Hindlimb muscle (tissue), 1 donor: ENCODE measurements around the gene CGB3. TPM values are rescaled to one million over a fixed set of nuclear protein-coding genes. Genes with fewer than 3 reads are reported as not detected.

Source experiments
- DNase-seq: peaks from one replicate; pipeline ENCODE4 v3.0.0-alpha.2; 2013
- polyA plus RNA-seq: library from polyadenylated mRNA; unstranded; fragments of 120-200 nt; gene quantifications from one replicate; pipeline ENCODE4 v1.2.1, GENCODE V29; 2013; ENCODE audit not compliant: insufficient read length

Gene CGB3
- polyA plus RNA-seq, 1 donor: not detected

- DNase-seq: no peak
These were observed 37.9 kb downstream of the CGB3 start for GRCh38 chr19:48986211-48986610.

- no peak for DNase-seq
These were observed 38.4 kb downstream of the CGB3 start for GRCh38 chr19:48985711-48986110.

GRCh38 chr19:48982280-48982679 is 41.9 kb downstream of the CGB3 start:
- DNase-seq: no peak

- no peak for DNase-seq
These were observed 47.1 kb downstream of the CGB3 start for GRCh38 chr19:48977061-48977460.

GRCh38 chr19:48975947-48976847 is 47.9 kb downstream of the CGB3 start:
- no peak for DNase-seq

Other genes starting within 250 kb of the CGB3 start
- 28.5 TPM for gene BCAT2, start 213.3 kb downstream of the CGB3 start, polyA plus RNA-seq
- 3.8 TPM for gene HSD17B14, start 187.8 kb downstream of the CGB3 start, polyA plus RNA-seq
- 40.4 TPM for gene PLEKHA4, start 155.7 kb downstream of the CGB3 start, polyA plus RNA-seq
- 59.4 TPM for gene PPP1R15A, start 151.9 kb downstream of the CGB3 start, polyA plus RNA-seq
- not detected for gene TULP2, start 125.6 kb downstream of the CGB3 start, polyA plus RNA-seq
- gene NUCB1, start 124.0 kb downstream of the CGB3 start, polyA plus RNA-seq: 175 TPM
- gene DHDH, start 90.6 kb downstream of the CGB3 start, polyA plus RNA-seq: 0.93 TPM
- gene BAX, start 69.5 kb downstream of the CGB3 start, polyA plus RNA-seq: 39.3 TPM
- 701 TPM for gene FTL, start 59.0 kb downstream of the CGB3 start, polyA plus RNA-seq
- gene GYS1, start 31.0 kb downstream of the CGB3 start, polyA plus RNA-seq: 108 TPM
- gene RUVBL2, start 30.4 kb downstream of the CGB3 start, polyA plus RNA-seq: 61.0 TPM
- gene LHB, start 7.2 kb downstream of the CGB3 start, polyA plus RNA-seq: not detected
- not detected for gene CGB2, start 7.6 kb upstream of the CGB3 start, polyA plus RNA-seq
- not detected for gene CGB1, start 12.6 kb upstream of the CGB3 start, polyA plus RNA-seq
- gene CGB5, start 19.5 kb upstream of the CGB3 start, polyA plus RNA-seq: not detected
- gene CGB8, start 24.8 kb upstream of the CGB3 start, polyA plus RNA-seq: not detected
- 2.3 TPM for gene CGB7, start 33.4 kb upstream of the CGB3 start, polyA plus RNA-seq
- gene NTF4, start 40.5 kb upstream of the CGB3 start, polyA plus RNA-seq: 5.8 TPM
- gene KCNA7, start 48.4 kb upstream of the CGB3 start, polyA plus RNA-seq: 9.8 TPM
- gene SNRNP70, start 61.1 kb upstream of the CGB3 start, polyA plus RNA-seq: 259 TPM
- gene LIN7B, start 90.0 kb upstream of the CGB3 start, polyA plus RNA-seq: 13.4 TPM
- gene C19orf73, start 94.8 kb upstream of the CGB3 start, polyA plus RNA-seq: 0.54 TPM
- gene PPFIA3, start 95.2 kb upstream of the CGB3 start, polyA plus RNA-seq: 10.0 TPM
- gene HRC, start 131.1 kb upstream of the CGB3 start, polyA plus RNA-seq: 187 TPM
- 49.4 TPM for gene TRPM4, start 133.5 kb upstream of the CGB3 start, polyA plus RNA-seq